Adrenal gland (tissue), 12 donors: Measurements from ENCODE around the gene PSMD13. TPM values are rescaled to one million over a fixed set of nuclear protein-coding genes. Genes with fewer than 3 reads are reported as not detected.
"Not testable (repeated sequence)": the region's sequence is repeated elsewhere in the genome, so short reads cannot be mapped to it uniquely, and the experiment has no call there.

Experiments used
- DNase-seq, 7 donors: peaks; one replicate each; pipeline ENCODE4 v3.0.0-alpha.2; 2019 to 2020
- H3K27ac ChIP-seq, 5 donors: fragments of 200-600 bp; sonication (generic) in 4 of 5; 1 replicate in 3 of 5; 2 replicates in 2 of 5; pipeline versions ENCODE4 v1.5.1 to v1.8.0; 2016 to 2020; ENCODE audit warnings: mild to moderate bottlenecking in 1 of 5
- H3K27me3 ChIP-seq: fragments of 200-600 bp; 2 replicates; pipeline ENCODE4 v1.8.0; 2021
- H3K36me3 ChIP-seq, 2 donors: fragments of 200-600 bp; replicated peaks in 1 of 2; 1 replicate in 1 of 2; 2 replicates in 1 of 2; pipeline versions ENCODE4 v1.5.1 to v1.8.0; 2018 to 2022
- H3K4me1 ChIP-seq, 2 donors: fragments of 200-600 bp; replicated peaks in 1 of 2; 1 replicate in 1 of 2; 2 replicates in 1 of 2; pipeline versions ENCODE4 v1.5.1 to v1.8.0; 2018 to 2021
- H3K4me3 ChIP-seq, 4 donors: fragments of 200-600 bp; sonication (generic) in 3 of 4; one replicate each; pipeline ENCODE4 v1.5.1; 2016 to 2018
- H3K9me3 ChIP-seq, 3 donors: fragments of 200-600 bp; sonication (generic) in 1 of 3; replicated peaks in 1 of 3; 1 replicate in 2 of 3; 2 replicates in 1 of 3; pipeline versions ENCODE4 v1.5.1 to v1.8.0; 2016 to 2021
- POLR2A ChIP-seq, 2 donors: fragments of 450-650 bp; IDR thresholded peaks; one replicate each; pipeline ENCODE4 v1.6.1; 2017; ENCODE audit warnings: antibody characterized with exemption in 2 of 2, mild to moderate bottlenecking in 2 of 2, moderate library complexity in 1 of 2
- WGBS, 4 donors: extraction: QIAGEN DNeasy Blood & Tissue Kit in 2 of 4; methylation state at CpG; one replicate each; pipeline versions ENCODE4 v1.1.5 to v1.1.7; 2013 to 2017; 5-methylcytosine and 5-hydroxymethylcytosine counted together
- intact Hi-C, 2 donors: fragments of 100-400 bp; cut with DNase I; formaldehyde crosslinking; loops; one replicate each; pipeline versions ENCODE4 v1.14.1 to v1.15.0; 2022 to 2023
- polyA plus RNA-seq, 3 donors: library from polyadenylated mRNA; stranded (reverse); fragments of 200-250 nt in 2 of 3; fragments of 350-450 nt in 1 of 3; fragmentation: Illumina TruSeq in 1 of 3; extraction: RNeasy Lipid Tissue Mini Kit (QIAGEN cat#74804) in 1 of 3; gene quantifications; one replicate each; pipeline ENCODE4 v1.2.3, GENCODE V29; 2013 to 2014
- total RNA-seq, 9 donors: library from RNA; depleted of rRNA in 4 of 9; stranded (reverse); fragments of >200 nt in 4 of 9; fragments of 120-200 nt in 1 of 9; fragmentation: NEBNext Ultra II Directional in 1 of 9; extraction: Animal tissue kit (Norgen Biotek cat#: 25700) in 1 of 9; gene quantifications; one replicate each; pipeline versions ENCODE4 v1.1.0 to v1.2.4, GENCODE V29; 2013 to 2023
- TF ChIP-seq, protein P1 (sequence below), 6 experiments: fragments of 450-650 bp in 4 of 6; fragments of 200-600 bp in 2 of 6; sonication (generic) in 1 of 6; IDR thresholded peaks; 1 replicate in 5 of 6; 2 replicates in 1 of 6; pipeline versions ENCODE4 v1.5.1 to v1.8.0; 2016 to 2021; ENCODE audit warnings: antibody characterized with exemption in 6 of 6, mild to moderate bottlenecking in 2 of 6, moderate library complexity in 1 of 6
- donor health status: healthy with polysubstance abuse.
- donor health status: Bipolar disorder and iron deficiency.
- donor health status: DM: yes; HTN: yes; CAD: no.
- donor health status: DM: no; HTN: no; CAD: no.
- donor health status: DM: no; HTN: no; CAD: no.
- donor health status: DM: yes; HTN: yes; CAD: no.

PSMD13 gene
- total and polyA plus RNA-seq, 12 donors: 62.2 to 174 (median 89.4) TPM

GRCh38 chr11:191490-192478 is 45.0 kb upstream of the PSMD13 start:
- H3K36me3 ChIP-seq, H3K4me3 ChIP-seq, H3K4me1 ChIP-seq, intact Hi-C loops, H3K9me3 ChIP-seq, H3K27me3 ChIP-seq, H3K27ac ChIP-seq: not testable (repeated sequence)
- peak in 6 of 7 donors; percentile 14 to 62 (median 36) for DNase-seq
- TF ChIP-seq, protein P1, sequence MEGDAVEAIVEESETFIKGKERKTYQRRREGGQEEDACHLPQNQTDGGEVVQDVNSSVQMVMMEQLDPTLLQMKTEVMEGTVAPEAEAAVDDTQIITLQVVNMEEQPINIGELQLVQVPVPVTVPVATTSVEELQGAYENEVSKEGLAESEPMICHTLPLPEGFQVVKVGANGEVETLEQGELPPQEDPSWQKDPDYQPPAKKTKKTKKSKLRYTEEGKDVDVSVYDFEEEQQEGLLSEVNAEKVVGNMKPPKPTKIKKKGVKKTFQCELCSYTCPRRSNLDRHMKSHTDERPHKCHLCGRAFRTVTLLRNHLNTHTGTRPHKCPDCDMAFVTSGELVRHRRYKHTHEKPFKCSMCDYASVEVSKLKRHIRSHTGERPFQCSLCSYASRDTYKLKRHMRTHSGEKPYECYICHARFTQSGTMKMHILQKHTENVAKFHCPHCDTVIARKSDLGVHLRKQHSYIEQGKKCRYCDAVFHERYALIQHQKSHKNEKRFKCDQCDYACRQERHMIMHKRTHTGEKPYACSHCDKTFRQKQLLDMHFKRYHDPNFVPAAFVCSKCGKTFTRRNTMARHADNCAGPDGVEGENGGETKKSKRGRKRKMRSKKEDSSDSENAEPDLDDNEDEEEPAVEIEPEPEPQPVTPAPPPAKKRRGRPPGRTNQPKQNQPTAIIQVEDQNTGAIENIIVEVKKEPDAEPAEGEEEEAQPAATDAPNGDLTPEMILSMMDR (IDR thresholded peaks at IDR 0.05): peak in 5 of 6 experiments; percentile 17 to 46 (median 32)
- 28 to 67% (median 48%) methylated on average over 2 to 7 of the region's 8 CpGs; no CpG with 5 or more reads in 1 of the 4 donors for WGBS, 4 donors

GRCh38 chr11:192674-193128 is 44.1 kb upstream of the PSMD13 start, which contains the start of gene SCGB1C1:
Gene SCGB1C1 (plus strand): TSS chr11:193078. CDS start chr11:193100, 22 bp downstream.
- H3K4me3 ChIP-seq, H3K9me3 ChIP-seq, H3K36me3 ChIP-seq, H3K27ac ChIP-seq, intact Hi-C loops, H3K27me3 ChIP-seq, H3K4me1 ChIP-seq, DNase-seq: not testable (repeated sequence)
- 59 to 90% (median 88%) methylated on average over 2 to 6 of the region's 11 CpGs; no CpG with 5 or more reads in 1 of the 4 donors for WGBS, 4 donors

GRCh38 chr11:193481-193880 is 43.3 kb upstream of the PSMD13 start:
- H3K4me1 ChIP-seq, H3K27ac ChIP-seq, H3K27me3 ChIP-seq, H3K4me3 ChIP-seq, H3K9me3 ChIP-seq, H3K36me3 ChIP-seq, intact Hi-C loops: not testable (repeated sequence)
- DNase-seq: peak in 4 of 7 donors; percentile 8 to 48 (median 18)
- WGBS, 4 donors: 67 to 76% (median 71%) methylated on average over 4 to 5 of the region's 5 CpGs

- 71 to 85% (median 81%) methylated on average over 9 to 23 of the region's 23 CpGs for WGBS, 4 donors
- no peaks in the 10 kb centered on the region for H3K9me3 ChIP-seq
- TF ChIP-seq POLR2A (IDR thresholded peaks at IDR 0.05): no peak
- TF ChIP-seq, protein P1 (IDR thresholded peaks at IDR 0.05): no peak
- H3K27me3 ChIP-seq: no peaks in the 10 kb centered on the region
- peaks cover 0 to 7% of the 10 kb centered on the region in 2 donors for H3K36me3 ChIP-seq
- H3K4me3 ChIP-seq: no peak overlapping the region
- no peak overlapping the region for H3K27ac ChIP-seq
- DNase-seq: peak in 3 of 7 donors; percentile 0 to 12 (median 10)
- peaks cover 0 to under 1% of the 10 kb centered on the region in 2 donors for H3K4me1 ChIP-seq
- intact Hi-C loops: loop anchor here in 1 of 2 donors (5.0 kb wide), 1 partner anchor 165 kb away; no protein-coding TSS in a partner anchor
Measured at GRCh38 chr11:196786-197731, 39.7 kb upstream of the PSMD13 start.
